Liver (tissue), 3 donors: Measurements from ENCODE around the gene ITPKC.

Experiments used
- CTCF ChIP-seq: fragments of 150-350 bp; IDR thresholded peaks from 2 replicates; pipeline ENCODE4 v1.5.1; 2017; ENCODE audit warnings: improper control_type of control experiment, low read depth, low read length; ENCODE audit not compliant: missing input control
- FOXA1 ChIP-seq: IDR thresholded peaks from 2 replicates; pipeline ENCODE4 v1.6.1; 2016; ENCODE audit warnings: antibody characterized with exemption
- RAD21 ChIP-seq, 2 donors: IDR thresholded peaks; 2 replicates each; pipeline ENCODE4 v1.6.1; 2016; ENCODE audit warnings: antibody characterized with exemption in 2 of 2, mild to moderate bottlenecking in 2 of 2
- REST ChIP-seq: IDR thresholded peaks from 2 replicates; pipeline ENCODE4 v1.6.1; 2016; ENCODE audit warnings: antibody characterized with exemption, mild to moderate bottlenecking
- RXRA ChIP-seq, 2 donors: IDR thresholded peaks; 2 replicates each; pipeline ENCODE4 v1.6.1; 2017 to 2018; ENCODE audit warnings: antibody characterized with exemption in 2 of 2, mild to moderate bottlenecking in 1 of 2
- TAF1 ChIP-seq: conservative IDR thresholded peaks from 2 replicates; pipeline ENCODE4 v1.6.1; 2016; ENCODE audit warnings: antibody characterized with exemption, mild to moderate bottlenecking
- YY1 ChIP-seq: IDR thresholded peaks from 2 replicates; pipeline ENCODE4 v1.6.1; 2016; ENCODE audit warnings: antibody characterized with exemption, mild to moderate bottlenecking
- TF ChIP-seq, protein P1 (sequence below): IDR thresholded peaks from 2 replicates; pipeline ENCODE4 v1.6.1; 2016; ENCODE audit warnings: antibody characterized with exemption
- donor health status: healthy.
- donor health status: healthy.

- TF ChIP-seq CTCF (no peak), RAD21 (IDR thresholded peaks at IDR 0.05) (no peak), YY1 (no peak), RXRA (IDR thresholded peaks at IDR 0.05) (no peak), TAF1 (no peak), REST (no peak), FOXA1 (no peak)
- TF ChIP-seq, protein P1, sequence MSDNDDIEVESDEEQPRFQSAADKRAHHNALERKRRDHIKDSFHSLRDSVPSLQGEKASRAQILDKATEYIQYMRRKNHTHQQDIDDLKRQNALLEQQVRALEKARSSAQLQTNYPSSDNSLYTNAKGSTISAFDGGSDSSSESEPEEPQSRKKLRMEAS, result no peak
Observed at GRCh38 chr19:40689339-40690049, 27.4 kb upstream of the ITPKC start.
